Kidney (tissue), 14 donors: ENCODE data around the gene OPHN1. TPM values are rescaled to one million over a fixed set of nuclear protein-coding genes. Genes with fewer than 3 reads are reported as not detected.

Source experiments
- DNase-seq, 5 donors: peaks; one replicate each; pipeline ENCODE4 v3.0.0-alpha.2; 2013 to 2020
- FAIRE-seq: peaks from 2 replicates; lab custom pipeline; 2012; peaks lifted over from hg19 to GRCh38; lab: Jason Lieb, UNC
- H3K27ac ChIP-seq, 2 donors: one replicate each; pipeline ENCODE4 v1.7.0; 2013; ENCODE audit warnings: low read depth in 2 of 2, low read length in 2 of 2, inconsistent platforms in 1 of 2
- H3K27me3 ChIP-seq: one replicate; pipeline ENCODE4 v1.7.1; 2013; ENCODE audit warnings: low read length, inconsistent platforms; ENCODE audit not compliant: control insufficient read depth, insufficient read depth
- H3K36me3 ChIP-seq, 3 donors: one replicate each; pipeline versions ENCODE4 v1.7.0 to v1.7.1; 2013; ENCODE audit warnings: low read length in 3 of 3, control low read depth in 1 of 3, inconsistent platforms in 1 of 3; ENCODE audit not compliant: insufficient read depth in 3 of 3, control insufficient read depth in 2 of 3
- H3K4me1 ChIP-seq, 3 donors: one replicate each; pipeline versions ENCODE4 v1.7.0 to v1.7.1; 2013; ENCODE audit warnings: low read length in 3 of 3, inconsistent platforms in 1 of 3, low read depth in 1 of 3; ENCODE audit not compliant: control insufficient read depth in 2 of 3, insufficient read depth in 2 of 3
- H3K4me3 ChIP-seq, 3 donors: one replicate each; pipeline versions ENCODE4 v1.7.0 to v1.8.1; 2013; ENCODE audit warnings: low read length in 3 of 3, control low read depth in 1 of 3, inconsistent platforms in 1 of 3
- H3K9ac ChIP-seq, 3 donors: one replicate each; pipeline versions ENCODE4 v1.7.0 to v1.7.1; 2013; ENCODE audit warnings: low read length in 3 of 3, control low read depth in 1 of 3, inconsistent platforms in 1 of 3
- H3K9me3 ChIP-seq, 3 donors: one replicate each; pipeline versions ENCODE4 v1.7.0 to v1.7.1; 2013; ENCODE audit warnings: low read length in 3 of 3, control low read depth in 1 of 3, inconsistent platforms in 1 of 3; ENCODE audit not compliant: control insufficient read depth in 2 of 3, insufficient read depth in 1 of 3
- intact Hi-C: fragments of 100-400 bp; cut with DNase I; formaldehyde crosslinking; loops from one replicate; pipeline ENCODE4 v1.11.1; 2022
- polyA plus RNA-seq: library from polyadenylated mRNA; stranded (reverse); fragments of 350-450 nt; fragmentation: Illumina TruSeq; extraction: RNeasy Lipid Tissue Mini Kit (QIAGEN cat#74804); gene quantifications from one replicate; pipeline ENCODE4 v1.2.3, GENCODE V29; 2014; ENCODE audit warnings: low read depth, low replicate concordance; ENCODE audit not compliant: insufficient read depth
- total RNA-seq: library from RNA; stranded (reverse); fragmentation: NEBNext Ultra II Directional; extraction: Animal tissue kit (Norgen Biotek cat#: 25700); gene quantifications from one replicate; pipeline ENCODE4 v1.2.1, GENCODE V29; 2021
- TF ChIP-seq, protein P1 (sequence below): IDR thresholded peaks from 3 replicates; pipeline ENCODE4 v1.5.1; 2012; ENCODE audit warnings: mild to moderate bottlenecking, moderate library complexity, borderline replicate concordance; ENCODE audit not compliant: insufficient read depth; ENCODE audit errors: extremely low read depth
- donor health status: control.
- donor health status: control.
- donor health status: control.
- donor health status: control.
- donor health status: control.
- donor health status: DM: yes; HTN: yes; CAD: no.
- donor health status: Normal renal cell carcinoma (clear cell type).

The OPHN1 gene
- total and polyA plus RNA-seq, 2 donors from 2014 or later: 1.9 to 9.5 TPM

DNA sequence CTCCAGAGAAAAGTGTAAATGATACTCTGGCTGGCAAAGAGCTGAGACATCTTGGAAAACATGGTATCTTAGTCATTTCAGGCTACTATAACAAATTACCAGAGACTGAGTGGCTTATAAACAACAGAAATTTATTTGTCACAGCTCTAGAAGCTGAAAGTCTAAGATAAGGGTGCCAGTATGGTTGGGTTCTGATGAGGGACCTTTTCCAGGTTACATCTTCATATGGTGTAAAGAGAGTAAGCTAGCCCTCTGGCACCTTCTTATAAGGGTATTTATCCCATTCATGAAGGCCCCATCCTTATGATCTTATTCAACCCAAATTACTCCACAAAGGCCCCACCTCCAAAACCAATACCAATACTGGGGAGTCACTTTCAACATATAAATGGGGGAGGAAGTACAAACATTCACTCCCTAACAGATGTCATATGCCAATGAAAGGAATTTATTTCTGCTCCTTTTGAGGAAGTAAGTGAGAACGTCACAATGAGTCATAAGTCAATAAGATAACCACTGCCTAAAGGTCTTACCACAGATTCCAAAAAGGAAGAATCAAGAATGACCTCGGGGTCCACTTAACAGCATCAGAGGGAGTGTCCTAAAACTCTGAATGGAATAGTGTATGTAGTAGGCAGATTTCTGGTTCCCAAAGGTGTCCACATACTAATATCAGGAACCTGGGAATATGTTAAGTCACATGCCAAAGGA lies 246.6 kb downstream of the OPHN1 start:
- H3K27ac ChIP-seq: no peak overlapping the region
- no peak overlapping the region for H3K9ac ChIP-seq
- intact Hi-C loops: no loop called here
- no peak for FAIRE-seq
- H3K4me1 ChIP-seq: no peaks in the 10 kb centered on the region
- DNase-seq: no peak
- H3K4me3 ChIP-seq: no peak overlapping the region
- H3K27me3 ChIP-seq: no peaks in the 10 kb centered on the region
- H3K36me3 ChIP-seq: no peaks in the 10 kb centered on the region
- no peaks in the 10 kb centered on the region for H3K9me3 ChIP-seq
- TF ChIP-seq, protein P1, sequence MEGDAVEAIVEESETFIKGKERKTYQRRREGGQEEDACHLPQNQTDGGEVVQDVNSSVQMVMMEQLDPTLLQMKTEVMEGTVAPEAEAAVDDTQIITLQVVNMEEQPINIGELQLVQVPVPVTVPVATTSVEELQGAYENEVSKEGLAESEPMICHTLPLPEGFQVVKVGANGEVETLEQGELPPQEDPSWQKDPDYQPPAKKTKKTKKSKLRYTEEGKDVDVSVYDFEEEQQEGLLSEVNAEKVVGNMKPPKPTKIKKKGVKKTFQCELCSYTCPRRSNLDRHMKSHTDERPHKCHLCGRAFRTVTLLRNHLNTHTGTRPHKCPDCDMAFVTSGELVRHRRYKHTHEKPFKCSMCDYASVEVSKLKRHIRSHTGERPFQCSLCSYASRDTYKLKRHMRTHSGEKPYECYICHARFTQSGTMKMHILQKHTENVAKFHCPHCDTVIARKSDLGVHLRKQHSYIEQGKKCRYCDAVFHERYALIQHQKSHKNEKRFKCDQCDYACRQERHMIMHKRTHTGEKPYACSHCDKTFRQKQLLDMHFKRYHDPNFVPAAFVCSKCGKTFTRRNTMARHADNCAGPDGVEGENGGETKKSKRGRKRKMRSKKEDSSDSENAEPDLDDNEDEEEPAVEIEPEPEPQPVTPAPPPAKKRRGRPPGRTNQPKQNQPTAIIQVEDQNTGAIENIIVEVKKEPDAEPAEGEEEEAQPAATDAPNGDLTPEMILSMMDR: no peak

DNA sequence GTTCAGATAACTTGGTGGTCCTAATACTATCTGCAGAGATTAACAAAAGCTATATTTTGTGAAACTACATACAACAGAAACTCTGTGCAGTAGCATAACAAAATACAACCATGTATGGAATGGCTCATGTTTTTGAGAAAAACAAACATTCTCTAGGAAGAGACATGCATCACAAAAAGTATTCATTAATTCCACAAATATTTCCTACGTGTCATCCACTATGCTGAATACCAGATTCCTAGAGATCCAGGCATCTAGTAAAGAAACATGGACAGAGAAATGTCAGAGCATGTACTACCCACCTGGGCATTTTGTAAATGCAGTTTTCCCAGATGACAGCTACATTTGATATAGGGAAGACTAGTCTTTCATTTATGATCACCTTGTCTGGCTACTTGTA lies 248.1 kb downstream of the OPHN1 start:
- TF ChIP-seq, protein P1: no peak
- Histone ChIP-seq H3K4me3 (no peak overlapping the region), H3K27me3 (no peaks in the 10 kb centered on the region), H3K9ac (no peak overlapping the region), H3K36me3 (no peaks in the 10 kb centered on the region), H3K27ac (no peak overlapping the region), H3K4me1 (no peaks in the 10 kb centered on the region), H3K9me3 (no peaks in the 10 kb centered on the region)
- DNase-seq (no peak), FAIRE-seq (no peak)
- intact Hi-C loops: no loop called here

DNA sequence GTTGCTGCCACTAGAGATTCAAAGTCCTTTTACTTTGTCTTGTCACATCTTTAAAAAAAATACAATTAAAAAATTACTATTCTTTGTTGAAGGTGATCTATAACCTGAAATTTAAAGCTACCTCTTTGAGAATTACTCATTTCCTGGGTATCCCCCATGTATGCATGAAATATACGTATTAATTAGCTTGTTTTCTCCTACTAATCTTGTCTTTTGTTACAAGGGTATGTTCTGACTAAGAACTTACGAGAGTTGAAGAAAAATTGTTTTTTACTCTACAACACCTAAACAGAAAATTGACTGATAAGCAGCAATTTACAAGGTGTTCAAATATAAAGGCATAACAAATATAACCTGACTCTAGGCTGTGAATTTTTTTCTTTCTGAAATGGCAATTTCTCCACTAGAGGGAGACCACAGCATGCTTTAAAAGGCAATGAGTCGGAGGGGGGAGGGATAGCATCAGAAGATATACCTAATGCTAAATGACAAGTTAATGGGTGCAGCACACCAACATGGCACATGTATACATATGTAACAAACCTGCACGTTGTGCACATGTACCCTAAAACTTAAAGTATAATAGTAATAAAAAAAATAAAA lies 249.6 kb downstream of the OPHN1 start:
- intact Hi-C loops: no loop called here
- Histone ChIP-seq H3K4me1 (no peaks in the 10 kb centered on the region), H3K9ac (no peak overlapping the region), H3K4me3 (no peak overlapping the region), H3K36me3 (no peaks in the 10 kb centered on the region), H3K9me3 (no peaks in the 10 kb centered on the region), H3K27ac (no peak overlapping the region), H3K27me3 (no peaks in the 10 kb centered on the region)
- TF ChIP-seq, protein P1: peak; percentile 32
- peak; percentile 60 for FAIRE-seq
- DNase-seq: peak in 2 of 5 donors; percentile 22 to 42
